A549 treated with CORT108297 at 1 μM for 4 hours (cell line): ENCODE results near the gene NKAPL. TPM values are rescaled to one million over a fixed set of nuclear protein-coding genes. Genes with fewer than 3 reads are reported as not detected.

Experiments used
- total RNA-seq: library from RNA; stranded (reverse); fragments of 200-300 nt; extraction: Qiagen RNA extraction; gene quantifications from 5 replicates; pipeline ENCODE4 v1.2.3, GENCODE V29; 2022

Gene NKAPL
- total RNA-seq, result not detected in 5 replicates

DNA sequence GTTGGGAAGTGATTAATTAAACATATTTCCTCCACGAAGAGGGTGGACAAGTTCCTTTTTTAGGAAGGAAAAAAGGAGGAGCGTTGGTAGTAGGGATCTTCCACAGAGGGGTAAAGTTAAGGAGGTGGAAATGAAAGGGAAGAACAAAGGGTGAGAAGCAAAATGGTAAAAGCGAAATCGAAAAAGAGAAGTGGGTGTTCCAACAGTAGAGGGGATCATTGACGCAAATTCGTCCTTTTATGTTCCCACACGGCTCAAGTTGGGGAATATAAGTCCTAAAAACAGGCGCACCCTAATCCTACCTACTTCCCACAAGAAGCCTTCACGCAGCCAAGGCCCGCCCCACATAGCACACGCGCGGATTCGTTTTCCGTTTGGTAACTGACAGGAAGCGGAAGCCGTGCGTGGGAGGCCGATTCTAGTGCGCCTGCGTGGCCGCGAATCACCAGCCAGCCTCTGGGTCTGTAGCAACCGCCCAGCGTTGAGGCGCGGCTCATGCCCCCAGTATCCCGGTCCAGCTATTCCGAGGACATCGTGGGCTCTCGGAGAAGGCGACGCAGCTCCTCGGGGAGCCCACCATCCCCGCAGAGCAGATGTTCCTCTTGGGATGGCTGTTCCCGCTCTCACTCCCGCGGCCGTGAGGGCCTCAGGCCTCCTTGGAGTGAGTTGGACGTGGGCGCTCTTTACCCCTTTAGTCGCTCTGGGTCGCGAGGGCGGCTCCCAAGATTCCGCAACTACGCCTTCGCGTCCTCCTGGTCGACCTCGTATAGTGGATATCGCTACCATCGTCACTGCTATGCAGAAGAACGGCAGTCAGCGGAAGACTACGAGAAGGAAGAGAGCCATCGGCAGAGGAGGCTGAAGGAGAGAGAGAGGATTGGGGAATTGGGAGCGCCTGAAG, at the start of gene NKAPL:
Gene NKAPL, plus strand, starts transcription at position 421 of the 901 bp plus-strand sequence. Its CDS starts 75 bp downstream, at position 496.

GRCh38 chr6:28225056-28225834, 33.9 kb upstream of the NKAPL start, which contains the start of gene ZSCAN9:
ZSCAN9 (plus strand) TSS chr6:28225275; CDS start chr6:28227085, 1,810 bp downstream.

DNA sequence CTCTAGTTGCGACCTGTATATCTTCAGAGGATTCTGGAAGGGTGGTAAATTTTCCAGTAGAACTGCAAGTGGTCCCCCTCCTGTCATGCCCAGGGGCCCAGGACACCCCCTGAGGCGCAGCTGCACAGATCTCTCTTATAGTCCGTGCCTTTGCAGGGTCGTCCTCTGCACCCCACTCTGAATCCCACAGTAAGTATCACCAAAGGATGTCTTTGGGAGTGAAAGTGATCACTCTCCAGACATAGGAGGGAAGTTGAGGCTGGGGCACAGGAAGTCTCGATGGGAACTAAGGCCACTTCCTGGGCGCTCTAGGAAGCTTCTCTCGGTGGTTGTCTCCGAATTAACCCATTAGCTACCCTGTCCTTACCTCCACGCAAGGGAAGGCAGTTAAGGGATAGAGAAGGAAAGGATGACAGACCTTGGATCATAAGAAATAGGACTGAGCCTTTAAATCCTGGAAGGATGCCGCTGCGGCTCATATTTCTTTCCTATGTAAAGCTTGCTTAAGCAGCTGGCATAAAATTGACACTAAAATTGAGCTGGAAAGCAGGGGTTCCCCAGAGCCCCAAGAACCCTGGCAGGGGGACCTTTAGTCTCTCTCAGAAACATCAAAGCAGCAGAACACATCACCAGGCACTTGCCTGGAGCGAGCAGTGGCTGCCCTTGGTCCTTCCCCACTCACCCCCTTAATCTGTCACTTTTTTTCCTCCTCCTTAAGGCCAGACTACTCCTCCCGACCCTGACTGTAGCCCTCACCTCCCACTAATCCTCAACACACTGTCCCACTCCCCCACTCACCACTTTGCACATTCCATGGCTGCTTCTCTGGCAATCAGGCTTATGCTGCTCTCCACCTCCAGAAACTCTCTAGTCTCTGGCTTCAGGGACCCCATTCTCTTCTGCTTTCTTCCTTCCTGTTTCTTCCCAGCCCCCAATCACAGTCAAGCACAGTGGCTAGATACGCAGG, 6.8 kb upstream of the NKAPL start, which contains the start of gene ZKSCAN4:
Gene ZKSCAN4, minus strand, starts transcription at position 261 of the 967 bp plus-strand sequence. CDS start 289 bp downstream, outside the sequence.

GRCh38 chr6:28266962-28267694, 8.0 kb downstream of the NKAPL start, which contains the start of gene ZSCAN26:
ZSCAN26 (plus strand) TSS chr6:28267143; CDS start chr6:28271920, 4,777 bp downstream.

GRCh38 chr6:28281288-28282064, 22.4 kb downstream of the NKAPL start, which contains the start of gene PGBD1:
PGBD1 (plus strand) TSS chr6:28281572; CDS start chr6:28283814, 2,242 bp downstream.

Other genes with a start within 250 kb of the NKAPL start
- gene ZNF165, start 178.7 kb upstream of the NKAPL start, total RNA-seq, result 0.93 to 1.1 TPM (median 0.98 TPM) in 5 replicates
- 3.9 to 5.1 TPM (median 4.2 TPM) in 5 replicates for gene ZSCAN16, start 134.7 kb upstream of the NKAPL start, total RNA-seq
- 4.0 to 6.0 TPM (median 5.2 TPM) in 5 replicates for gene ZKSCAN8, start 117.4 kb upstream of the NKAPL start, total RNA-seq
- gene ZSCAN9, start 34.0 kb upstream of the NKAPL start, total RNA-seq, result 5.8 to 8.2 TPM (median 7.4 TPM) in 5 replicates
- 2.2 to 3.1 TPM (median 2.5 TPM) in 5 replicates for gene ZKSCAN4, start 7.0 kb upstream of the NKAPL start, total RNA-seq
- gene ZSCAN26, start 7.8 kb downstream of the NKAPL start, total RNA-seq, result 3.6 to 6.9 TPM (median 5.3 TPM) in 5 replicates
- gene PGBD1, start 22.3 kb downstream of the NKAPL start, total RNA-seq, result 4.6 to 6.0 TPM (median 4.8 TPM) in 5 replicates
- 1.7 to 2.8 TPM (median 2.1 TPM) in 5 replicates for gene ZSCAN31, start 76.9 kb downstream of the NKAPL start, total RNA-seq
- gene ZKSCAN3, start 90.7 kb downstream of the NKAPL start, total RNA-seq, result 1.5 to 2.6 TPM (median 2.2 TPM) in 5 replicates
- 1.3 to 1.7 TPM (median 1.6 TPM) in 5 replicates for gene ZSCAN12, start 140.4 kb downstream of the NKAPL start, total RNA-seq
- gene ZSCAN23, start 184.2 kb downstream of the NKAPL start, total RNA-seq, result not detected in 5 replicates